ENCODE data around the gene SPATA20.

Gene SPATA20

DNA sequence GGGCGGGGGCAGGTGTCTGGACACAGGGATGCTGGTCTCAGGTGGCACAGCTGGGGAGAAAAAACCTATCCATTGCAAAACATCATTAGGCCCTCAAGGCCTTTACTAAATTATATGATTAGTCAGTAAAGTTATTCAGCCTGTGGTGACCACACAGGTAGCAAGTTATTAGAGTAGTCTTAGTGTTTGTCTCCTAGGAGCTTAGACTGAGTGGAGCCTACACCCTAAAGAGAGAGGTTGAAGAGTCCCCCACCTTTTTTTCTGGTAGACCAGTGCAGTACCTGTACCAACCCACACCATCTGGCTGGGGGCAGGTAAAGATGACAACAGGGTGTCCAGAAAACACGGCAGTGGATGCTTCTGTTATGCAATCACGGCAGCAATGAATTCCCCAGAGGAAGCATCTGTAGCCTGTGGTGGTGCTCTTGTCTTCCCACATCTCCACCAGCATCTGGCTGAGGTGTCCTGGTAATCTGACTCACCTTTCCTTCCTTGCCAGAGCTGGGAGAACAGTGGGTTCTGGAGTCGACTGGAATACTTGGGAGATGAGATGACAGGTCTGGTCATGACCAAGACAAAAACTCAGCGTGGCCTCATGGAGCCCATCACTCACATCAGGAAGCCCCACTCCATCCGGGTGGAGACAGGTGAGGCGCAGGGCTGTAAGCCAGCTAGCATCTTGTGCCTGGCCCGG, 27.7 kb upstream of the SPATA20 start:
- no peak for DNase-seq (ENCODE audit: extremely low read depth in 1 of 2, low read depth in 1 of 2)

- DNase-seq (ENCODE audit: extremely low read depth in 1 of 2, low read depth in 1 of 2): no peak
Measured at GRCh38 chr17:50520483-50520882, 26.5 kb upstream of the SPATA20 start.

DNA sequence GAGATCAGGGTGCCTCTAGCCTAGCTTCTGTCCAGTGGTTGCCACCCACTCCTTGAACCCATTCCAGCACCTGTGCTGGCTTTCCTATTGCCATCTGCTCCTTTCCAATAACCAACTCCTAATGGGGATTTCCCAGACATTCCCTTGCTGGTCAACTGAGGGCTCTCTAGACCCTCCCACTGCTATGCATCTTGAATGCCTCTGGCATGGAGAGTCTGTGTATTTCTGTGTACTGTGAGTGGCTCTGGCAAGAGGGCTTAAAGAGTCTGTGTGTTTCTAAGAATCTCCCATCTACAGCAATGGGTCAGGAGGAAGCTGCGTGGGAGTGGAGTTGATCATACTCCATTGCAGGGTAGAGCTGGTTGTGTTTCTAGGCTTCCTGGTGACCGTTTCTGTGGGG, 25.5 kb upstream of the SPATA20 start:
- DNase-seq (ENCODE audit: extremely low read depth in 1 of 2, low read depth in 1 of 2): no peak

DNA sequence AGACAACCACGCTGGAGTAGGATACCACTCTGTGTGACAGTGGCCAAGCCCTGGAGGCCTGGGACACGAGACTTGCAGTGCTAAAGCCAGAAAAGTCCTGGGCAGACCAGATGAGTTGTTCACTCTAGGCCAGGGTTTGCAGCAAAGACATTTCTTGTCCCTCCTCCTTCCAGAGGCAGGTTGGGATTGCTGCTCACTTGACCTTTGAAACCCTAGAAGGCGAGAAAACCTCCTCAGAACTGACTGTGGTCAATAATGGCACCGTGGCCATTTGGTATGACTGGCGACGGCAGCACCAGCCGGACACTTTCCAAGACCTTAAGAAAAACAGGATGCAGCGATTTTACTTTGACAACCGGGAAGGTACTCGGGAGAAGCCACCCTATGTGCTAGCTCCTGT, 24.2 kb upstream of the SPATA20 start:
- DNase-seq (ENCODE audit: extremely low read depth in 1 of 2, low read depth in 1 of 2): no peak

GRCh38 chr17:50523208-50523607, 23.8 kb upstream of the SPATA20 start:
- no peak for DNase-seq (ENCODE audit: extremely low read depth in 1 of 2, low read depth in 1 of 2)

GRCh38 chr17:50524838-50525237, 22.1 kb upstream of the SPATA20 start:
- no peak for DNase-seq (ENCODE audit: extremely low read depth in 1 of 2, low read depth in 1 of 2)

- no peak for DNase-seq (ENCODE audit: extremely low read depth in 1 of 2, low read depth in 1 of 2)
Measured at GRCh38 chr17:50527155-50527762, 19.7 kb upstream of the SPATA20 start.

- no peak for DNase-seq (ENCODE audit: extremely low read depth in 1 of 2, low read depth in 1 of 2)
Measured at GRCh38 chr17:50527949-50528474, 19.0 kb upstream of the SPATA20 start.

DNA sequence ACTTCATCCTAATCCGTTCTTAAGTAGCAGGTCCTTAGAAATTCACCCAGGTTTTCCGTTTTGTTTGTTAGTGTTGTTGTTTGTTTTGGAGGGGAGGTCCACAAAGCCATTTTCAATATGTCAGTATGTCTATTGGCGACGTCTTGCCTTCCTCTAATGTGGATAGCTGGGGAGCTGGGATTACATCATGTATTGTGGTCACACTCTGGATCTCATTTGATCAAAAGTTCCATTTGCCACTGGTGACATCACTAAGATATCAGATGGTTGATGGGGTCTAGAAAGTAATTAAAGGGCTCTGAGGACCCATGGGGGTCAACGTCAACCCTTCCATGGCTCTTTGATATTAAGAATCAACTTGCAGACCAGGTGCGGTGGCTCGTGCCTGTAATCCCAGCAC, 17.1 kb upstream of the SPATA20 start:
- no peak for DNase-seq (ENCODE audit: extremely low read depth in 1 of 2, low read depth in 1 of 2)

GRCh38 chr17:50531428-50532025, 15.4 kb upstream of the SPATA20 start:
- no peak for DNase-seq (ENCODE audit: extremely low read depth in 1 of 2, low read depth in 1 of 2)

DNA sequence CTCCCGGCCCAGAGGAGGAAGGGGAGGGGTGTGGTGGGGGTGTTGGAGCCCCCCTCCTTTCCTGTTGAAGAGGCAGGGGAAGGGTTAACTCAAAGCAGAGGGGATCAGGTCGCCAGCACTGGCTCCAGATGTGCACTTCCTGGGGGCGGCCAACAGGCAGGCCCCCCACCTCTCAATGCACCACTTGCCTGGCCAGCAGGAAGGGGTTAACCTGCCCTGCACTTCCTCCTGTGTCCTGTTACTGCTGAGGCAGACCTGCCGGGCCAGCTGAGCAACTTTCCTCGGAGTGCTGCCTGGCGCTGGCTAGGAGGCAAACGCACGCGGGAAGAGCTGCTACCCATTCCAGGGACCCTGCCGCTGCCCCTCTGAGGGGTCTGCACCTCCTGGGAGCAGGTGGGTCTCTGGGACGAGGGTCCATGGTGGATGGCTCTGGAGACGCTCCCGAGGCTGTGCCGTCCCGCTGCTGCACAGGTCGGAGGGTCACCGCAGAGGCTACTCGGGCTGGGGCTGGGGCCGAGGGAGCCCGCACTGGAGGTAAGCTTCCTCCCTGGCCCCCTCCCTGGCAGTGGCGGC, 14.4 kb upstream of the SPATA20 start, which contains the start of gene EPN3:
Gene EPN3, plus strand, starts transcription at position 284 of the 573 bp plus-strand sequence. CDS start 3,822 bp downstream, outside the sequence.
- DNase-seq (ENCODE audit: extremely low read depth in 1 of 2, low read depth in 1 of 2): no peak

- no peak for DNase-seq (ENCODE audit: extremely low read depth in 1 of 2, low read depth in 1 of 2)
Measured at GRCh38 chr17:50533185-50533584, 13.8 kb upstream of the SPATA20 start.

- no peak for DNase-seq (ENCODE audit: extremely low read depth in 1 of 2, low read depth in 1 of 2)
Measured at GRCh38 chr17:50533720-50534148, 13.2 kb upstream of the SPATA20 start.

- no peak for DNase-seq (ENCODE audit: extremely low read depth in 1 of 2, low read depth in 1 of 2)
Measured at GRCh38 chr17:50534222-50534978, 12.6 kb upstream of the SPATA20 start.

- no peak for DNase-seq (ENCODE audit: extremely low read depth in 1 of 2, low read depth in 1 of 2)
Measured at GRCh38 chr17:50534979-50535326, 12.0 kb upstream of the SPATA20 start.

DNA sequence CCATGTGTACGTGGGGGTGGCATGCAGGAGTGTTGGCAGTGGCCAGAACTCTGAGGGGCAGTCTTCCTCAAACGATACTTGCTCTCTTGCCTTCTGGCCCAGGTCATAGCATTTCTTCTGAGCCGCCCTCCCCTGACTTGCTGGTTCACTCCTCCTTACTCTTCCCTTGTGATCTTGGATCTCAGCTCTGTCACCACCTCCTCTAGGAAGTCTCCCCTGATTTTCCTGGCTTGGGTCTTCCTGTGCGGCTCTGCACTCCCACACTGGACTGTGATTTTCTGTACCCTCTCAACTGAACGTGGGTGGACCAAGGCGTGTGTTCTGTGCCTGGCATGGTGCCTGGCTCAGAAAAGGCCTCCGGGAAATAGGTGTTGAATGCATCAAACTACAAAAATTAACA, 11.6 kb upstream of the SPATA20 start:
- DNase-seq (ENCODE audit: extremely low read depth in 1 of 2, low read depth in 1 of 2): no peak

DNA sequence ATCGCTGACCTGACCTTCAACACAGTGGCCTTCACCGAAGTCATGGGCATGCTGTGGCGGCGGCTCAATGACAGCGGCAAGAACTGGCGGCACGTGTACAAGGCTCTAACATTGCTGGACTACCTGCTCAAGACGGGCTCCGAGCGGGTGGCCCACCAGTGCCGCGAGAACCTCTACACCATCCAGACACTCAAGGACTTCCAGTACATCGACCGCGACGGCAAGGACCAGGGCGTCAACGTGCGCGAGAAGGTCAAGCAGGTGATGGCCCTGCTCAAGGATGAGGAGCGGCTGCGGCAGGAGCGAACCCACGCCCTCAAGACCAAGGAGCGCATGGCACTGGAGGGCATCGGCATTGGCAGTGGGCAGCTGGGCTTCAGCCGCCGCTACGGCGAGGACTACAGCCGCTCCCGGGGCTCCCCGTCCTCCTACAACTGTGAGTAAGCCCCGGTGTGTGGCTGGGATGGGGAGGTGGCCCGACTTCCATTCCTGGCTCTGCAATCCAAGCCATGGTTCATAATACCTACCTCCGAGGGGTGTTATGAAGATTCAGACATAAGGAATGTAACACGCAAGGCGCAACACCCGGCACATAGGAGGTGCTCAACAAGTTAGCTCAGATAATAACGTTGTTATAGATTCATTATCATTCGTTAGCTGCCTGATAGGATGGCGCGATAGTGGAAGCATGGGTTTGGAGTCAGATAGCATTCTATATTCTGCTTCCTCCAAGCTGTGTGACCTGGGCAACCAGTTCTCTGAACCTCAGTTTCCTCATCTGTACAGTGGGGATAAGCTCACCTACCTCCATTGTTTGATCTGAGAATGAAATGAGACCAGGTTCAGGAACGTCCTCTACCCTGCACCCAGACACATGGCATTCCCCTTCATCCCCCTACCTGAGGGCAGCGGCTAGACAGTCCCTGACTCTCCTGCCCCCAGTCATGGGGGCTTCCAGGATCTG, 10.0 kb upstream of the SPATA20 start:
- no peak for DNase-seq (ENCODE audit: extremely low read depth in 1 of 2, low read depth in 1 of 2)

DNA sequence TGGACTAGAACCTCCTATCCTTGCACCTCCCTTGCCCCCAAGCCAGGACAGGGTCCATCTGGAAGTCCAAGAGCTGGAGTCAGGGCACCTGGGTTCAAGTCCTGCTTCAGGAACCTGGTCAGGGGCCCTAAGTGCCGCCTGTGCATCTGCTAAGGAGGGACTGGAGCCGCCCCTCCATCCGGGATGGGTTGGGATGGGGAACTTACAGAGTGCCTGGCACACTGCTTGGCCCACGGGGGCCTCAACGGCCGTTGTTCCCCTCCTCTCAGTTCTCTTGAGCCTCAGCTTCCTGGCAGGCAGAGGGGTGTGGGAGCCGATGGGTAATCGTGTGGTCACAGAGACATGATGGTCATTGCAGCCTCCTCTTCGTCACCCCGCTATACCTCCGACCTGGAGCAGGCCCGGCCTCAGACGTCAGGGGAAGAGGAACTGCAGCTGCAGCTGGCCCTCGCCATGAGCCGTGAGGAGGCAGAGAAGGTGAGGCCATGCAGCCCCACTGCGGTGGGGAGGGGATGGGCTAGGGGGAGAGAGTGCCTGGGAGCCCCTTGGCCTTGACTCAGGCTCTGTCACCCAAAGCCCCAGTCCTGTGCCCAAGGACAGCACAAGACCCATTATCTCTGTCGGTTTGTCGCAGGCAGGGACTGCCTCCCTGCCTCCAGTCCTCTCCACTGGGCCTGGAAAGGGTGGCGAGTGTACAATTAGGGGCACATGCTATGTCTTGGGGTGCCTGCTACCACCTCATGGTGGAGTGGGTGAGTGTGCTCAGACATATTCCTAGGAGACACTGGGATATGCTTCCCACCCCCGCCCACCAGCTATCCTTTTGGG, 9.0 kb upstream of the SPATA20 start:
- no peak for DNase-seq (ENCODE audit: extremely low read depth in 1 of 2, low read depth in 1 of 2)

Measured in stimulated activated CD8-positive, alpha-beta memory T cell treated with anti-CD3 and anti-CD28 coated beads, Interleukin-7, amount 100 ng/mL, for 48 hours (primary cell).